Ascending aorta (tissue), 2 donors: ENCODE data around the gene APOL2. TPM values are rescaled to one million over a fixed set of nuclear protein-coding genes. Genes with fewer than 3 reads are reported as not detected.

Experiments used
- DNase-seq, 2 donors: peaks; one replicate each; pipeline ENCODE4 v3.0.0-alpha.2; 2019; ENCODE audit warnings: low spot score in 2 of 2
- H3K27ac ChIP-seq, 2 donors: fragments of 200-600 bp; sonication (generic); one replicate each; pipeline ENCODE4 v1.5.1; 2016 to 2017; ENCODE audit warnings: mild to moderate bottlenecking in 1 of 2
- H3K27me3 ChIP-seq: fragments of 200-600 bp; sonication (generic); one replicate; pipeline ENCODE4 v1.5.1; 2017
- H3K36me3 ChIP-seq, 2 donors: fragments of 200-600 bp; sonication (generic); one replicate each; pipeline ENCODE4 v1.5.1; 2016
- H3K4me1 ChIP-seq, 2 donors: fragments of 200-600 bp; sonication (generic); one replicate each; pipeline ENCODE4 v1.5.1; 2016 to 2017; ENCODE audit warnings: mild to moderate bottlenecking in 1 of 2
- H3K4me3 ChIP-seq, 2 donors: fragments of 200-600 bp; sonication (generic); one replicate each; pipeline ENCODE4 v1.5.1; 2016 to 2017; ENCODE audit warnings: mild to moderate bottlenecking in 1 of 2
- H3K9me3 ChIP-seq, 2 donors: fragments of 200-600 bp; sonication (generic); one replicate each; pipeline ENCODE4 v1.5.1; 2016
- intact Hi-C: fragments of 100-400 bp; cut with DNase I; formaldehyde crosslinking; loops from one replicate; pipeline ENCODE4 v1.15.1; 2023
- total RNA-seq: library from RNA; depleted of rRNA; stranded (reverse); fragments of >200 nt; gene quantifications from one replicate; pipeline ENCODE4 v1.1.0, GENCODE V29; 2016
- TF ChIP-seq, protein P1 (sequence below), 3 experiments: fragments of 200-600 bp in 2 of 3; fragments of 450-650 bp in 1 of 3; sonication (generic) in 2 of 3; IDR thresholded peaks; one replicate each; pipeline ENCODE4 v1.5.1; 2016 to 2019; ENCODE audit warnings: antibody characterized with exemption in 3 of 3, mild to moderate bottlenecking in 1 of 3, moderate library complexity in 1 of 3

APOL2 gene
- total RNA-seq, 1 donor from 2014 or later, result 34.3 TPM

DNA sequence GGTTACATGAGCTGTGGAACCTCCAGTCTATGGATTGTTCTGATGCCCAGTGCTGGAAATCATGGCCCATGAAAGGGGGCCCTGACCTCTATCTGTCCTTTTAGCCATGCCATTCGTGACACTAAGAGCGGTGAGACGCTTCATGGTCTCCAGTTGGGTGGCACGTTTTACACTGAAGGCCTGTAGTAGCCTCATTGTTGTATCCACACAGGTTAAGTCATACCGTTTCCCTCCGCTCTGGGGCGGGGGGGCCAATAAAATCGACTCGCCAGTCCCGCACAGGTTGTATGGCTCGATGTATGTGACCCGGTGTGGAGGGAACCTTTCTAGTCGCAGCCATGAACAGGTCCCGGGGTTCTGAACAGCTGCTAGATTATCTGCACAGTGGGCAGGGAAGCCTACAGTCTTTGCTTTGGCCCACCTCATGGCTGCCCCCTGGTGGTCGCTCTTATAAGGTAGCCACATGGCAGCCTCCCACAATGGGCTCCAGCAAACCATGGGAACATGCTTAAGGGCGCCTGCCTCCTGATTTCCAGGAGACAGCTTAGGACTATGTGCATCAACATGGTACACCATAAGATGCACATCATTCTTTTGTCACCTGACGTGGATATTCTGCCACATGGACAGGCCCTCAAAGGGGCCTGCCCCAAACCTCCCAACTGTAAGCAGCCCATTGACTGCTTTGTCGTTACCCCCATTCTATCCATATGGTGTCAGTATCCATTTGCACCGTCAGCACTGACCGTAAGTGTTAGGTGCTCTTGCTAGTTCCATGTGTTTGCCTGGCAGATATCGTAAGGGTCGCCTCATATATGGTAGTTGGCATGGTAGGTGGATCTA lies 59.1 kb downstream of the APOL2 start:
- no peaks in the 10 kb centered on the region for H3K36me3 ChIP-seq
- no peak overlapping the region for H3K27ac ChIP-seq
- H3K27me3 ChIP-seq, result no peaks in the 10 kb centered on the region
- peaks cover 0 to 4% of the 10 kb centered on the region in 2 donors for H3K4me1 ChIP-seq
- H3K4me3 ChIP-seq, result no peak overlapping the region
- TF ChIP-seq, protein P1, sequence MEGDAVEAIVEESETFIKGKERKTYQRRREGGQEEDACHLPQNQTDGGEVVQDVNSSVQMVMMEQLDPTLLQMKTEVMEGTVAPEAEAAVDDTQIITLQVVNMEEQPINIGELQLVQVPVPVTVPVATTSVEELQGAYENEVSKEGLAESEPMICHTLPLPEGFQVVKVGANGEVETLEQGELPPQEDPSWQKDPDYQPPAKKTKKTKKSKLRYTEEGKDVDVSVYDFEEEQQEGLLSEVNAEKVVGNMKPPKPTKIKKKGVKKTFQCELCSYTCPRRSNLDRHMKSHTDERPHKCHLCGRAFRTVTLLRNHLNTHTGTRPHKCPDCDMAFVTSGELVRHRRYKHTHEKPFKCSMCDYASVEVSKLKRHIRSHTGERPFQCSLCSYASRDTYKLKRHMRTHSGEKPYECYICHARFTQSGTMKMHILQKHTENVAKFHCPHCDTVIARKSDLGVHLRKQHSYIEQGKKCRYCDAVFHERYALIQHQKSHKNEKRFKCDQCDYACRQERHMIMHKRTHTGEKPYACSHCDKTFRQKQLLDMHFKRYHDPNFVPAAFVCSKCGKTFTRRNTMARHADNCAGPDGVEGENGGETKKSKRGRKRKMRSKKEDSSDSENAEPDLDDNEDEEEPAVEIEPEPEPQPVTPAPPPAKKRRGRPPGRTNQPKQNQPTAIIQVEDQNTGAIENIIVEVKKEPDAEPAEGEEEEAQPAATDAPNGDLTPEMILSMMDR (IDR thresholded peaks at IDR 0.05), result peak; percentile 78 to 90 (median 84)
- peak; percentile 53 to 93 for DNase-seq
- H3K9me3 ChIP-seq, result no peaks in the 10 kb centered on the region
- intact Hi-C loops, result loop anchor here (1.0 kb wide), 1 partner anchor 35 kb away; no protein-coding TSS in a partner anchor

- no peak for DNase-seq
- intact Hi-C loops, result no loop called here
- Histone ChIP-seq H3K36me3 (no peaks in the 10 kb centered on the region), H3K27me3 (no peaks in the 10 kb centered on the region), H3K4me3 (no peak overlapping the region), H3K4me1 (no peaks in the 10 kb centered on the region), H3K9me3 (no peaks in the 10 kb centered on the region), H3K27ac (no peak overlapping the region)
- TF ChIP-seq, protein P1 (IDR thresholded peaks at IDR 0.05), result no peak
These were observed 62.2 kb downstream of the APOL2 start for GRCh38 chr22:36177160-36177559.

Other genes with a start within 250 kb of the APOL2 start
- 58.1 TPM for gene RBFOX2, start 210.7 kb downstream of the APOL2 start, total RNA-seq
- gene APOL3, start 78.8 kb downstream of the APOL2 start, total RNA-seq, result 47.3 TPM
- gene APOL4, start 37.7 kb downstream of the APOL2 start, total RNA-seq, result not detected
- gene APOL1, start 13.6 kb upstream of the APOL2 start, total RNA-seq, result 30.1 TPM
- 1,114 TPM for gene MYH9, start 148.4 kb upstream of the APOL2 start, total RNA-seq
- 16.2 TPM for gene TXN2, start 242.1 kb upstream of the APOL2 start, total RNA-seq